ENCODE results near the gene GTF3C5.

GRCh38 chr9:132996526-132996925 is 34.3 kb upstream of the GTF3C5 start:
- no peak for TF ChIP-seq EZH2 (IDR thresholded peaks at IDR 0.05; ENCODE audit: borderline replicate concordance)
- TF ChIP-seq, protein P1, sequence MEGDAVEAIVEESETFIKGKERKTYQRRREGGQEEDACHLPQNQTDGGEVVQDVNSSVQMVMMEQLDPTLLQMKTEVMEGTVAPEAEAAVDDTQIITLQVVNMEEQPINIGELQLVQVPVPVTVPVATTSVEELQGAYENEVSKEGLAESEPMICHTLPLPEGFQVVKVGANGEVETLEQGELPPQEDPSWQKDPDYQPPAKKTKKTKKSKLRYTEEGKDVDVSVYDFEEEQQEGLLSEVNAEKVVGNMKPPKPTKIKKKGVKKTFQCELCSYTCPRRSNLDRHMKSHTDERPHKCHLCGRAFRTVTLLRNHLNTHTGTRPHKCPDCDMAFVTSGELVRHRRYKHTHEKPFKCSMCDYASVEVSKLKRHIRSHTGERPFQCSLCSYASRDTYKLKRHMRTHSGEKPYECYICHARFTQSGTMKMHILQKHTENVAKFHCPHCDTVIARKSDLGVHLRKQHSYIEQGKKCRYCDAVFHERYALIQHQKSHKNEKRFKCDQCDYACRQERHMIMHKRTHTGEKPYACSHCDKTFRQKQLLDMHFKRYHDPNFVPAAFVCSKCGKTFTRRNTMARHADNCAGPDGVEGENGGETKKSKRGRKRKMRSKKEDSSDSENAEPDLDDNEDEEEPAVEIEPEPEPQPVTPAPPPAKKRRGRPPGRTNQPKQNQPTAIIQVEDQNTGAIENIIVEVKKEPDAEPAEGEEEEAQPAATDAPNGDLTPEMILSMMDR (IDR thresholded peaks at IDR 0.05; ENCODE audit: poor library complexity) = no peak

Measured in hepatocyte (in vitro differentiated cells).